ENCODE measurements around the gene NXPE4. TPM values are rescaled to one million over a fixed set of nuclear protein-coding genes. Genes with fewer than 3 reads are reported as not detected.

The NXPE4 gene
- total and polyA plus RNA-seq, 2 donors (not counting 3 experiments of a cell fraction or from before 2014, with no cell fraction given), result not detected

DNA sequence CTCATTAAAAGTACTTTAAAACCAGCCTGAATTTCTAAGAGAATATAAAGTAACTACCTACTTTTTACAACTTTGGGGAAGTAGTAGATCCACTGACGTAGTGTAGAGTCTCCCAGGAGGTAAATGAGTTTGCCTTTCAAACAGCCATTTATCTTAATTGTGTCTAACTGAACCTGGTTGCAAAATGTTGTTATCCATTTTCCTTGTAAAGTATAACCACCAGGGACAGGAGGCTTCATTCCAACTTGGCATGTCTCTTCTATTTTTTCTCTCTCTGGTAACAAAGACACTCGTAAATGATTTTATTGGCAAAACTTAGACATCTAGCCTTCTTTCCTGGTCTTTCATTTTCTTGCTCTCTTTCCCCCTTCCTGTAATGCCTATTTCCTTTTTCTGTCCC is 72.8 kb downstream of the NXPE4 start:
- Histone ChIP-seq H3K36me3 (ENCODE audit: control insufficient read depth in 2 of 2, extremely low read depth in 1 of 2, insufficient read depth in 2 of 2, low read length in 2 of 2) (no peaks in the 10 kb centered on the region), H3K9me3 (replicated peaks; ENCODE audit: control insufficient read depth, insufficient read depth, low read length) (no peaks in the 10 kb centered on the region), H3K27ac (ENCODE audit: insufficient read depth, low read depth, low read length) (no peak overlapping the region), H3K4me1 (ENCODE audit: control insufficient read depth, extremely low read depth, insufficient read depth, low read length) (no peaks in the 10 kb centered on the region), H3K27me3 (ENCODE audit: control insufficient read depth in 2 of 2, insufficient read depth in 2 of 2, low read length in 2 of 2) (no peaks in the 10 kb centered on the region), H3K79me2 (ENCODE audit: control insufficient read depth, insufficient read depth, low read length) (no peaks in the 10 kb centered on the region), H2AFZ (ENCODE audit: low read depth, low read length) (no peak overlapping the region), H3K9ac (replicated peaks; ENCODE audit: extremely low read depth, insufficient read depth, low read length) (no peak overlapping the region), H3K9me1 (replicated peaks; ENCODE audit: control insufficient read depth, extremely low read depth, insufficient read depth, low read length) (no peaks in the 10 kb centered on the region), H4K20me1 (replicated peaks; ENCODE audit: control insufficient read depth, extremely low read depth, insufficient read depth, low read length) (no peaks in the 10 kb centered on the region), H3K4me2 (ENCODE audit: insufficient read depth, low read length) (no peak overlapping the region), H3K4me3 (replicated peaks in 1 of 3; ENCODE audit: insufficient read depth in 1 of 3, low read depth in 1 of 3, low read length in 3 of 3) (no peak overlapping the region)
- TF ChIP-seq EZH2 (IDR thresholded peaks at IDR 0.05; ENCODE audit: borderline replicate concordance, low read depth, low read length, severe bottlenecking) (no peak), JUN (IDR thresholded peaks at IDR 0.05; ENCODE audit: borderline replicate concordance, insufficient read depth, insufficient read length, low read depth) (no peak), FOS (IDR thresholded peaks at IDR 0.05; ENCODE audit: borderline replicate concordance, insufficient read depth, low read length) (no peak), MYC (IDR thresholded peaks at IDR 0.05; ENCODE audit: low read depth, low read length) (no peak), POLR2AphosphoS5 (IDR thresholded peaks at IDR 0.05; ENCODE audit: insufficient read depth, low read depth, low read length) (no peak), POLR2A (IDR thresholded peaks at IDR 0.05; ENCODE audit: low read depth, low read length) (no peak), GATA2 (IDR thresholded peaks at IDR 0.05; ENCODE audit: insufficient read depth, insufficient read length, low read depth, low read length) (no peak)
- TF ChIP-seq, protein P1, sequence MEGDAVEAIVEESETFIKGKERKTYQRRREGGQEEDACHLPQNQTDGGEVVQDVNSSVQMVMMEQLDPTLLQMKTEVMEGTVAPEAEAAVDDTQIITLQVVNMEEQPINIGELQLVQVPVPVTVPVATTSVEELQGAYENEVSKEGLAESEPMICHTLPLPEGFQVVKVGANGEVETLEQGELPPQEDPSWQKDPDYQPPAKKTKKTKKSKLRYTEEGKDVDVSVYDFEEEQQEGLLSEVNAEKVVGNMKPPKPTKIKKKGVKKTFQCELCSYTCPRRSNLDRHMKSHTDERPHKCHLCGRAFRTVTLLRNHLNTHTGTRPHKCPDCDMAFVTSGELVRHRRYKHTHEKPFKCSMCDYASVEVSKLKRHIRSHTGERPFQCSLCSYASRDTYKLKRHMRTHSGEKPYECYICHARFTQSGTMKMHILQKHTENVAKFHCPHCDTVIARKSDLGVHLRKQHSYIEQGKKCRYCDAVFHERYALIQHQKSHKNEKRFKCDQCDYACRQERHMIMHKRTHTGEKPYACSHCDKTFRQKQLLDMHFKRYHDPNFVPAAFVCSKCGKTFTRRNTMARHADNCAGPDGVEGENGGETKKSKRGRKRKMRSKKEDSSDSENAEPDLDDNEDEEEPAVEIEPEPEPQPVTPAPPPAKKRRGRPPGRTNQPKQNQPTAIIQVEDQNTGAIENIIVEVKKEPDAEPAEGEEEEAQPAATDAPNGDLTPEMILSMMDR (IDR thresholded peaks at IDR 0.05; ENCODE audit: extremely low read depth in 1 of 2, insufficient read depth in 1 of 2, low read depth in 1 of 2, low read length in 2 of 2), result no peak
- TF ChIP-seq, protein P2, sequence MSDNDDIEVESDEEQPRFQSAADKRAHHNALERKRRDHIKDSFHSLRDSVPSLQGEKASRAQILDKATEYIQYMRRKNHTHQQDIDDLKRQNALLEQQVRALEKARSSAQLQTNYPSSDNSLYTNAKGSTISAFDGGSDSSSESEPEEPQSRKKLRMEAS (IDR thresholded peaks at IDR 0.05; ENCODE audit: insufficient read depth, insufficient read length), result no peak
- CTCF ChIA-PET, result no interaction called here
- dilution Hi-C loops (cut with MboI; ENCODE audit: extremely low pct_ligation_motif_present, low sequenced_read_pairs), result no loop called here
- no TSS peak for BruUV-seq (replicated peaks)
- intact Hi-C loops (cut with micrococcal nuclease), result no loop called here
- POLR2A ChIA-PET, result no interaction called here
- FAIRE-seq, result no peak
- no peak for DNase-seq (ENCODE audit: low read depth, low spot score)

Small RNAs within 50 kb of the gene (small RNA-seq; reads per million reads assigned to genes)
- gene RF01210 (ENCODE audit: insufficient read depth, insufficient read length, low read depth, low replicate concordance), result not detected

Other genes with a start within 250 kb of the NXPE4 start
- 4.0 and 5.4 TPM in 2 replicates for gene C11orf71, start 195.3 kb downstream of the NXPE4 start, total RNA-seq
- gene C11orf71, start 195.3 kb downstream of the NXPE4 start, polyA plus RNA-seq, result 6.9 and 8.5 TPM in 2 replicates
- 31.3 and 38.4 TPM in 2 replicates for gene RBM7, start 195.1 kb downstream of the NXPE4 start, total RNA-seq
- 16.4 TPM in 2 replicates for gene RBM7, start 195.1 kb downstream of the NXPE4 start, polyA plus RNA-seq
- gene REXO2, start 156.3 kb downstream of the NXPE4 start, total RNA-seq, result 155 and 182 TPM in 2 replicates
- gene REXO2, start 156.3 kb downstream of the NXPE4 start, polyA plus RNA-seq, result 188 and 296 TPM in 2 replicates
- not detected in 2 replicates for gene NXPE1, start 35.9 kb downstream of the NXPE4 start, total RNA-seq
- gene NXPE1, start 35.9 kb downstream of the NXPE4 start, polyA plus RNA-seq, result not detected in 2 replicates
- not detected in 2 replicates for gene NXPE2, start 82.7 kb upstream of the NXPE4 start, total RNA-seq
- not detected in 2 replicates for gene NXPE2, start 82.7 kb upstream of the NXPE4 start, polyA plus RNA-seq